Upper lobe of right lung (tissue), 1 donor: ENCODE results near the gene RANBP10. TPM values are rescaled to one million over a fixed set of nuclear protein-coding genes. Genes with fewer than 3 reads are reported as not detected.
"Not testable (repeated sequence)": the region's sequence is repeated elsewhere in the genome, so short reads cannot be mapped to it uniquely, and the experiment has no call there.

Experiments
- ATAC-seq: fragments of 200-7000 bp; cut with Tn5 transposase; one replicate; pipeline ENCODE4 v1.9.1; 2020; ENCODE audit warnings: mild to moderate bottlenecking, moderate library complexity
- DNase-seq: peaks from one replicate; pipeline ENCODE4 v3.0.0-alpha.2; 2020
- H3K27ac ChIP-seq: fragments of 200-600 bp; one replicate; pipeline ENCODE4 v1.8.0; 2022
- H3K27me3 ChIP-seq: fragments of 200-600 bp; one replicate; pipeline ENCODE4 v1.8.0; 2022; ENCODE audit warnings: mild to moderate bottlenecking
- H3K36me3 ChIP-seq: fragments of 200-600 bp; one replicate; pipeline ENCODE4 v1.8.0; 2022
- H3K4me1 ChIP-seq: fragments of 200-600 bp; one replicate; pipeline ENCODE4 v1.8.0; 2022
- H3K4me3 ChIP-seq: fragments of 200-600 bp; one replicate; pipeline ENCODE4 v1.8.0; 2022; ENCODE audit warnings: mild to moderate bottlenecking
- H3K9me3 ChIP-seq: fragments of 200-600 bp; one replicate; pipeline ENCODE4 v1.8.0; 2022
- intact Hi-C: fragments of 100-400 bp; cut with DNase I; formaldehyde crosslinking; loops from one replicate; pipeline ENCODE4 v1.11.0; 2022
- total RNA-seq: library from RNA; stranded (reverse); fragmentation: NEBNext Ultra II Directional; extraction: Animal tissue kit (Norgen Biotek cat#: 25700); gene quantifications from one replicate; pipeline ENCODE4 v1.2.1, GENCODE V29; 2021
- TF ChIP-seq, protein P1 (sequence below): fragments of 200-600 bp; IDR thresholded peaks from one replicate; pipeline ENCODE4 v1.8.0; 2022; ENCODE audit warnings: antibody characterized with exemption
- donor health status: DM: no; HTN: yes; CAD: no; lungs with severe emphysema.

The RANBP10 gene
- total RNA-seq, 1 donor from 2014 or later = 19.2 TPM

DNA sequence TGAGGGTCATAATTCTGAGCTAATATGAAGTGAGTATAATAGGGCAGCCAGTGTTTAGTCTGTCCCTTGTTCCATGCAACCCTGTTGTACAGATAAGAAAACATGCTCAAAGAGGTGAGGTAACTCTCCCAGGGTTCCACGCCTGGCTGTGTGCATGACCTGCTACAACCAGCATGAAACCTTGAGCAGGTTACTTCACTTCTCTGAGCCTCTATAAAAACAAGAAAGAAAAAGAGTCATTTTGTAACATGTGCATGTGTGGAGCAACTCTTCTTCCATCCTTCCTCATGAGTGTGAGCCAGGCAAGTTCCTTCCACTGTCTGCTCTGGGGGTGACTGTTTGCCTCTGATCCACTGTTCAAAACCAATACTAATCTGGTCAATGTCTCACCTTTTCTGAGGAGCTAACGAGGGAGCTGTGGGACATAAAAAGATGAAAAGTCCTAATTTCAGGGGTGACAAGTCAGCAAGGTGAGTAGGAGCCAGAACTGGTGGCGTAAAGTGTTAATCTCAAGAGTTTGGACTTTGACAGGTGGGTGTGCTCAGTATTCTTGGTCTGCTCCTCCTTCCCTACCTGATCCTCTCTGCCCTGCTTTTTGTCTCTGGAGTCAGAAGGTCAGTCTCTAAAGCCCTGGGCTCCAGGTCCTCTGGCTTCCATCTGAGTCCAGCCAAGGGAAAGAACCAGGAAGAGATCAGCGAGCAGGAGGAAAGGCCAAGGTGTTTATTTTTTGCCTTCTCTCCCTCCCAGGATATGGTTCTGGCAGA lies 108.8 kb downstream of the RANBP10 start:
- Histone ChIP-seq H3K27ac (no peak overlapping the region), H3K36me3 (no peaks in the 10 kb centered on the region), H3K4me1 (no peaks in the 10 kb centered on the region), H3K9me3 (no peaks in the 10 kb centered on the region), H3K27me3 (no peaks in the 10 kb centered on the region), H3K4me3 (no peak overlapping the region)
- intact Hi-C loops = no loop called here
- DNase-seq (no peak), ATAC-seq (peak; percentile 67)
- TF ChIP-seq, protein P1, sequence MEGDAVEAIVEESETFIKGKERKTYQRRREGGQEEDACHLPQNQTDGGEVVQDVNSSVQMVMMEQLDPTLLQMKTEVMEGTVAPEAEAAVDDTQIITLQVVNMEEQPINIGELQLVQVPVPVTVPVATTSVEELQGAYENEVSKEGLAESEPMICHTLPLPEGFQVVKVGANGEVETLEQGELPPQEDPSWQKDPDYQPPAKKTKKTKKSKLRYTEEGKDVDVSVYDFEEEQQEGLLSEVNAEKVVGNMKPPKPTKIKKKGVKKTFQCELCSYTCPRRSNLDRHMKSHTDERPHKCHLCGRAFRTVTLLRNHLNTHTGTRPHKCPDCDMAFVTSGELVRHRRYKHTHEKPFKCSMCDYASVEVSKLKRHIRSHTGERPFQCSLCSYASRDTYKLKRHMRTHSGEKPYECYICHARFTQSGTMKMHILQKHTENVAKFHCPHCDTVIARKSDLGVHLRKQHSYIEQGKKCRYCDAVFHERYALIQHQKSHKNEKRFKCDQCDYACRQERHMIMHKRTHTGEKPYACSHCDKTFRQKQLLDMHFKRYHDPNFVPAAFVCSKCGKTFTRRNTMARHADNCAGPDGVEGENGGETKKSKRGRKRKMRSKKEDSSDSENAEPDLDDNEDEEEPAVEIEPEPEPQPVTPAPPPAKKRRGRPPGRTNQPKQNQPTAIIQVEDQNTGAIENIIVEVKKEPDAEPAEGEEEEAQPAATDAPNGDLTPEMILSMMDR = no peak

DNA sequence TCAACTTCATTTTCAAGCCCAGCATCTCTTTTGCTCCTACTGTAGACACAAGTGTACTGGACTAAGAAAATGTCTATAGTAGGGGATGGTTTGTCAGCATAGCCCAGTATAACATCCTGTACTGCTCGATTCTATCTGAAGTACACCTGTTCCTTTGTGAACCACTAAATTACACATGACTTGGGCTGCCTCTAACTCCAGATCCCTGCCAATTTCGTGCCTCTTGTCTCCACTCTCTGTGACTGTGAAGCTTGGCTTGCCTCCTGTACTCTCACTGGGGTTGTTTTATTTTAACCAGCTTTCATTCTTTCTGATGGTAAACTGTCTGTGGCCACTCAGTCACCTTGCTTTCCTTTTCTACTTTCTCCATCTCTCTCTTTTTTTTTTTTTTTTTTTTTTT lies 111.7 kb downstream of the RANBP10 start:
- intact Hi-C loops = no loop called here
- no peaks in the 10 kb centered on the region for H3K27me3 ChIP-seq
- TF ChIP-seq, protein P1 = no peak
- no peak overlapping the region for H3K27ac ChIP-seq
- ATAC-seq (peak; percentile 26), DNase-seq (no peak)
- no peaks in the 10 kb centered on the region for H3K4me1 ChIP-seq
- no peak overlapping the region for H3K4me3 ChIP-seq
- no peaks in the 10 kb centered on the region for H3K36me3 ChIP-seq
- no peaks in the 10 kb centered on the region for H3K9me3 ChIP-seq

DNA sequence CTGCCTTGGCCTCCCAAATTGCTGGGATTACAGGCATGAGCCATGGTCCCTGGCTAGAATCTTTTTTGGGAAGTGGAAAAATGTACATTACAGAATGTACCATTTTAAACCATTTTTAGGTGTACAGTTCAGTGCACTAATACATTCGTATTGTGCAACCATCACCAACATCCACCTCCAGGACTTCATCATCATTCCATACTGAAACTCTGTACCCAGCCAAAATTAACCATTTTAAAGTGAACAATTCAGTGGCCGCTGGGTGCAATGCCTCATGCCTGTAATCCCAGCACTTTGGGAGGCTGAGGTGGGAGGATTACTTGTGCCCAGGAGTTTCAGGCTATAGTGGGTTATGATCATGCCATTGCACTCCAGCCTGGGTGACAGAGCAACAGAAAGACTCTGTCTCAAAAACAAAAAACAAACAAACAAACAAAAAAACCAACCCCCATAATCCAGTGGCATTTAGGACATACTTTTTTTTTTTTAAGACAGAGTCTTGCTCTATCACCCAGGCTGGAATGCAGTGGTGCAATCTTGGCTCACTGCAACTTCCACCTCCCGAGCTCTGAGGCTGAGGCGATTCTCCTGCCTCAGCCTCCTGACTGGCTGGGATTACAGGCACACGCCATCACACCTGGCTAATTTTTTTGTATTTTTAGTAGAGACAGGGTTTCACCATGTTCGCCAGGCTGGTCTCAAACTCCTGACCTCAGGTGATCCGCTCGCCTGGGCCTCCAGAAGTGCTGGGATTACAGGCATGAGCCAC lies 112.7 kb downstream of the RANBP10 start:
- DNase-seq, H3K27me3 ChIP-seq, H3K9me3 ChIP-seq, intact Hi-C loops, H3K4me3 ChIP-seq, H3K4me1 ChIP-seq, ATAC-seq, H3K27ac ChIP-seq, H3K36me3 ChIP-seq: not testable (repeated sequence)

DNA sequence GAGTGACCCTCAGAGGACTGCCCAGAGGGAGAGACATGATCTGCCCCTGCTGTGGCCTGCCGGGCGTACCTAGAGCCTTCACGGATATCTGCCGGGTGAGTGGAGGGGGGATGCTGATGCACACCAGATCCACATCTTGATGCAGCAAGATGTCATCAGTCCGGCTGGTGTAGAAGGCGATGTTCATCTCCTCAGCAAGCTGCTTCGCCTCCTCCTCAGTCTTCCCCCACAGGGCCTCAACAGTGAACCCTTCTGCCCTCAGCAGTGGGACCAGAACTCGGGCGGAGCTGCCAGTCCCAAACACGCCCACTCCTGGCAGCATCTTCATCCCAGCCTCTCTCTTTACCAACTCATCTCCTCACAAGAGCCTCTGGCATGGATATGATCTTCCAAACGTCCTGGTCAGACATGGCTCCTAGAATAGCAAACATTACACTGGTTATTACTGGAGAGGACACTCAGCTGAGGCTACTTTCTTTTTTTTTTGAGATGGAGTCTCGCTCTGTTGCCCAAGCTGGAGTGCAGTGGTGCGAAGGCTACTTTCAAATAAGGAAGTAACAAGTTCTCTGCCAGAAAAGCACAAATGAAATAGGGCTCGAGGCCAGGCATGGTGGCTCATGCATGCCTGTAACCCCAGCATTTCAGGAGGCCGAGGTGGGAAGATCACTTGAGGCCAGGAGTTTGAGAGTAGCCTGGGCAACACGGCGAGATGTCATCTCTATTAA lies 120.8 kb downstream of the RANBP10 start:
- no peaks in the 10 kb centered on the region for H3K27me3 ChIP-seq
- peaks cover 11% of the 10 kb centered on the region for H3K36me3 ChIP-seq
- no peaks in the 10 kb centered on the region for H3K9me3 ChIP-seq
- TF ChIP-seq, protein P1 = no peak
- no peak for ATAC-seq
- intact Hi-C loops = no loop called here
- no peak for DNase-seq
- H3K4me1 ChIP-seq = peaks cover 6% of the 10 kb centered on the region
- no peak overlapping the region for H3K4me3 ChIP-seq
- H3K27ac ChIP-seq = peak overlapping the region; percentile 78

DNA sequence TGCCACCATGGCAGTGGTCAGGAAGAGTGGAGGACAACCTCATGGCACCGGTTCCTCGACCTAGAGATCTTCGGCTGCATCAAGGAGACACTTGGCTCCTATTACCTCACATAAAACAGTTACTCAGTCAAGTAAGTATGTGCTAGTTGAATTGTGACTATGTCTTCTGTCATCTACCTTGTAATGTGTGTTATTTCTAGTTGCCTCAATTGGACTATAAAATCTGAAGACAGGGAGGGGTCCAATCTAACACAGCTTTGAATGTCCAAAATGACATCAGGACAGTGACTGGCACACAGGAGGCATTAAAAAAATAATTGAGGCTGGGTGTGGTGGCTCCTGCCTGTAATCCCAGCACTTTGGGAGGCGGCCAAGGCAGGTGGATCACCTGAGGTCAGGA lies 122.6 kb downstream of the RANBP10 start:
- H3K27me3 ChIP-seq = no peaks in the 10 kb centered on the region
- H3K4me3 ChIP-seq = no peak overlapping the region
- H3K27ac ChIP-seq = peak overlapping the region; percentile 24
- peaks cover 6% of the 10 kb centered on the region for H3K4me1 ChIP-seq
- H3K36me3 ChIP-seq = peaks cover 11% of the 10 kb centered on the region
- intact Hi-C loops = no loop called here
- DNase-seq = no peak
- ATAC-seq = no peak
- TF ChIP-seq, protein P1 = no peak
- H3K9me3 ChIP-seq = no peaks in the 10 kb centered on the region
